HepG2 (cell line): ENCODE data around the gene PTPRD. TPM values are rescaled to one million over a fixed set of nuclear protein-coding genes. Genes with fewer than 3 reads are reported as not detected.

Experiments used
- ATAC-seq: fragments of 200-7000 bp; cut with Tn5 transposase; 3 replicates; pipeline ENCODE4 v1.9.1; 2020; ENCODE audit warnings: mild to moderate bottlenecking, moderate library complexity
- BruUV-seq: library from RNA; stranded (reverse); fragments of 400-500 nt; replicated peaks from 2 replicates; lab custom pipeline; 2021; lab: Mats Ljungman, UMichigan
- CTCF ChIA-PET: fragments of 300-600 bp; formaldehyde crosslinking; extraction: SDS; loops from one replicate; lab custom pipeline; 2021; ENCODE audit warnings: low total read pairs, inconsistent platforms, low intra/inter-chr PET ratio; lab: Yijun Ruan, JAX
- POLR2A ChIA-PET: fragments of 350-600 bp; sonication (Branson Sonifier 250); formaldehyde crosslinking; loops from one replicate; lab custom pipeline; 2020; ENCODE audit warnings: antibody characterized with exemption, inconsistent platforms; lab: Yijun Ruan, JAX
- DNase-seq: peaks from one replicate; pipeline ENCODE4 v3.0.0-alpha.2; 2015; ENCODE audit warnings: low spot score
- FAIRE-seq: peaks from 3 replicates; lab custom pipeline; 2011; peaks lifted over from hg19 to GRCh38; lab: Jason Lieb, UNC
- H2AFZ ChIP-seq: one replicate; pipeline ENCODE4 v1.6.1; 2011; ENCODE audit warnings: low read length, inconsistent platforms
- H3K27ac ChIP-seq: fragments of 300-600 bp; 3 replicates; pipeline ENCODE4 v1.8.0; 2011; ENCODE audit warnings: mixed run types, mild to moderate bottlenecking, mixed read lengths, low read length, inconsistent platforms; ENCODE audit not compliant: insufficient read depth; ENCODE audit errors: extremely low read length
- H3K27me3 ChIP-seq, 2 experiments: fragments of 200-600 bp in 1 of 2; 2 replicates in 1 of 2; 3 replicates in 1 of 2; pipeline versions ENCODE4 v1.6.0 to v1.8.0; 2011; ENCODE audit warnings: low read length in 2 of 2, mild to moderate bottlenecking in 2 of 2, moderate library complexity in 2 of 2, inconsistent platforms in 1 of 2; ENCODE audit not compliant: insufficient read depth in 2 of 2, control insufficient read depth in 1 of 2
- H3K36me3 ChIP-seq, 2 experiments: fragments of 200-600 bp in 1 of 2; replicated peaks in 1 of 2; 2 replicates in 1 of 2; 3 replicates in 1 of 2; pipeline versions ENCODE4 v1.5.1 to v1.8.0; 2011; ENCODE audit warnings: low read length in 2 of 2, inconsistent platforms in 1 of 2; ENCODE audit not compliant: insufficient read depth in 2 of 2, control insufficient read depth in 1 of 2
- H3K4me1 ChIP-seq: 2 replicates; pipeline ENCODE4 v1.5.1; 2012; ENCODE audit warnings: low read length, inconsistent platforms; ENCODE audit not compliant: insufficient read depth
- H3K4me2 ChIP-seq: 2 replicates; pipeline ENCODE4 v1.6.0; 2011; ENCODE audit warnings: low read depth, low read length, inconsistent platforms
- H3K4me3 ChIP-seq, 3 experiments: fragments of 200-600 bp in 1 of 3; sonication (generic), shearing (Covaris generic) in 1 of 3; replicated peaks in 1 of 3; 2 replicates each; pipeline ENCODE4 v1.5.1; 2011 to 2016; ENCODE audit warnings: low read length in 3 of 3, inconsistent platforms in 2 of 3, low read depth in 2 of 3, mild to moderate bottlenecking in 2 of 3, control low read depth in 1 of 3, mixed read lengths in 1 of 3; ENCODE audit not compliant: insufficient read depth in 1 of 3
- H3K79me2 ChIP-seq: one replicate; pipeline ENCODE4 v1.6.1; 2011; ENCODE audit warnings: low read length, inconsistent platforms; ENCODE audit not compliant: insufficient read depth
- H3K9ac ChIP-seq: 2 replicates; pipeline ENCODE4 v1.6.0; 2011; ENCODE audit warnings: mild to moderate bottlenecking, low read depth, low read length, inconsistent platforms; ENCODE audit not compliant: insufficient read depth
- H3K9me3 ChIP-seq: 2 replicates; pipeline ENCODE4 v1.5.1; 2012; ENCODE audit warnings: mild to moderate bottlenecking, low read length
- H4K20me1 ChIP-seq: 2 replicates; pipeline ENCODE4 v1.6.0; 2011; ENCODE audit warnings: inconsistent platforms, mild to moderate bottlenecking, low read length, moderate library complexity; ENCODE audit not compliant: insufficient read depth
- AHR ChIP-seq: IDR thresholded peaks from 2 replicates; pipeline ENCODE4 v1.6.1; 2018; ENCODE audit warnings: missing genetic modification reagents, missing compliant biosample characterization
- ATRX ChIP-seq: sonication (generic); formaldehyde crosslinking; IDR thresholded peaks from 2 replicates; pipeline ENCODE4 v1.4.0; 2020; ENCODE audit warnings: missing genetic modification reagents, borderline replicate concordance
- EEA1 ChIP-seq: sonication (generic); formaldehyde crosslinking; IDR thresholded peaks from 2 replicates; pipeline ENCODE4 v1.5.1; 2020; ENCODE audit warnings: mild to moderate bottlenecking, missing genetic modification reagents, borderline replicate concordance
- KDM2A ChIP-seq: sonication (generic); formaldehyde crosslinking; IDR thresholded peaks from 2 replicates; pipeline ENCODE4 v1.4.0; 2020; ENCODE audit warnings: low read depth, missing genetic modification reagents, borderline replicate concordance
- MIER2 ChIP-seq: IDR thresholded peaks from 2 replicates; pipeline ENCODE4 v1.6.1; 2016; ENCODE audit warnings: missing biosample characterization, missing genetic modification reagents
- NFKB2 ChIP-seq: sonication (generic); formaldehyde crosslinking; IDR thresholded peaks from 2 replicates; pipeline ENCODE4 v1.4.0; 2020; ENCODE audit warnings: missing genetic modification reagents, borderline replicate concordance
- PAX8 ChIP-seq: sonication (generic); formaldehyde crosslinking; IDR thresholded peaks from 2 replicates; pipeline ENCODE4 v1.8.0; 2022; ENCODE audit warnings: mild to moderate bottlenecking, missing genetic modification reagents, borderline replicate concordance
- RFXANK ChIP-seq: IDR thresholded peaks from 2 replicates; pipeline ENCODE4 v1.6.1; 2016
- SP1 ChIP-seq, 2 experiments: fragments of 450-650 bp in 1 of 2; sonication (generic) in 1 of 2; formaldehyde crosslinking in 1 of 2; IDR thresholded peaks; 2 replicates each; pipeline versions ENCODE4 v1.4.0 to v1.6.1; 2016 to 2020; ENCODE audit warnings: missing genetic modification reagents in 1 of 2
- ZNF317 ChIP-seq: sonication (generic); formaldehyde crosslinking; IDR thresholded peaks from 2 replicates; pipeline ENCODE4 v1.5.0; 2020; ENCODE audit warnings: mild to moderate bottlenecking, missing genetic modification reagents
- ZNF569 ChIP-seq: sonication (generic); formaldehyde crosslinking; IDR thresholded peaks from 2 replicates; pipeline ENCODE4 v1.5.0; 2020; ENCODE audit warnings: mild to moderate bottlenecking, missing genetic modification reagents, moderate library complexity, borderline replicate concordance
- ZNF652 ChIP-seq: IDR thresholded peaks from 2 replicates; pipeline ENCODE4 v1.6.1; 2016; ENCODE audit warnings: low read depth, borderline replicate concordance
- WGBS: methylation state at CpG from one replicate; pipeline ENCODE4 v1.1.6; 2017; ENCODE audit warnings: low lambda C conversion rate; 5-methylcytosine and 5-hydroxymethylcytosine counted together
- in situ Hi-C: cut with HindIII; loops from 2 replicates; pipeline ENCODE4 v1.10.0; 2017; ENCODE audit warnings: low pct_unique_long_range_greater_than_20kb; ENCODE audit not compliant: extremely low pct_ligation_motif_present
- intact Hi-C: fragments of 100-400 bp; cut with micrococcal nuclease; formaldehyde crosslinking; loops from one replicate; pipeline ENCODE4 v1.10.0; 2022; ENCODE audit not compliant: unreplicated experiment
- polyA plus RNA-seq, 8 experiments: library from polyadenylated mRNA; depleted of rRNA in 3 of 8; stranded (reverse) in 7 of 8; unstranded in 1 of 8; fragments of >200 nt; fragmentation: Illumina TruSeq in 4 of 8; extraction: Trizol in 4 of 8; gene quantifications; 2 replicates each; pipeline versions ENCODE4 v1.2.1 to v1.2.3, GENCODE V29; 2011 to 2016; ENCODE audit warnings: low read depth in 4 of 8, missing spikeins in 1 of 8, mixed read lengths in 1 of 8; ENCODE audit not compliant: insufficient read depth in 1 of 8
- total RNA-seq, 5 experiments: library from RNA; depleted of rRNA; stranded (reverse); fragments of >200 nt; fragmentation: Illumina TruSeq; extraction: Trizol; gene quantifications; 2 replicates each; pipeline ENCODE4 v1.2.3, GENCODE V29; 2016; ENCODE audit warnings: low read depth in 1 of 5
- TF ChIP-seq, protein P1 (sequence below): sonication (generic); formaldehyde crosslinking; IDR thresholded peaks from 2 replicates; pipeline ENCODE4 v1.8.1; 2022; ENCODE audit warnings: low read depth, mild to moderate bottlenecking, missing genetic modification reagents

PTPRD gene
- total and polyA plus RNA-seq, 2 of the 13 experiments (the other 11 are each of a cell fraction or from before 2014, with no cell fraction given) = 0.05 TPM; not detected in 1

DNA sequence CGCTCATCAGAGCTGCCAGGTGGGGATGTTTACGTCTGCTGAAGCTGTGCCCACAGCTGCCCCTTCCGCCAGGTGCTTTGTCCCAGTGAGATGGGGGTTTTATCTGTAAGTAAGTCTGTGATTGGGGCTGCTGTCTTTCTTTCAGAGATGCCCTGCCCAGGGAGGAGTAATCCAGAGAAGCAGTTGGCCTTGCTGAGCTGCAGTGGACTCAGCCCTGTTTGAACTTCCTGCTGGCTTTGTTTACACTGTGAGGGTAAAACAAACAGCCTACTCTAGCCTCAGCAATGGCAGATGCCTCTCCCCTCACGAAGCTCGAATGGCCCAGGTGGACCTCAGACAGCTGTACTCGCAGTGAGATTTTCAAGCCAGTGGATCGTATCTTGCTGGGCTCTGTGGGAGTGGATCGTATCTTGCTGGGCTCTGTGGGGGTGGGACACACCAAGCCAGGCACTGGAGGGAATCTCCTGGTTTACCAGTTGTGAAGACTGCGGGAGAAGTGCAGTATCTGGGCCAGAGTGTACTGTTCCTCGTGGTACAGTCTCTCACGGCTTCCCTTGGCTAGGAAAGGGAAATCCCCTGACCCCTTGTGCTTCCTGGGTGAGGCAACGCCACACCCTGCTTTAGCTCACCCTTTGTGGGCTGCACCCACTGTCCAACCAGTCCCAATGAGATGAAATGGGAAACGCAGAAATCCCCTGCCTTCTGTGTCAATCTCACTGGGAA is 2283.1 kb downstream of the PTPRD start (continued):
- TF ChIP-seq, protein P1, sequence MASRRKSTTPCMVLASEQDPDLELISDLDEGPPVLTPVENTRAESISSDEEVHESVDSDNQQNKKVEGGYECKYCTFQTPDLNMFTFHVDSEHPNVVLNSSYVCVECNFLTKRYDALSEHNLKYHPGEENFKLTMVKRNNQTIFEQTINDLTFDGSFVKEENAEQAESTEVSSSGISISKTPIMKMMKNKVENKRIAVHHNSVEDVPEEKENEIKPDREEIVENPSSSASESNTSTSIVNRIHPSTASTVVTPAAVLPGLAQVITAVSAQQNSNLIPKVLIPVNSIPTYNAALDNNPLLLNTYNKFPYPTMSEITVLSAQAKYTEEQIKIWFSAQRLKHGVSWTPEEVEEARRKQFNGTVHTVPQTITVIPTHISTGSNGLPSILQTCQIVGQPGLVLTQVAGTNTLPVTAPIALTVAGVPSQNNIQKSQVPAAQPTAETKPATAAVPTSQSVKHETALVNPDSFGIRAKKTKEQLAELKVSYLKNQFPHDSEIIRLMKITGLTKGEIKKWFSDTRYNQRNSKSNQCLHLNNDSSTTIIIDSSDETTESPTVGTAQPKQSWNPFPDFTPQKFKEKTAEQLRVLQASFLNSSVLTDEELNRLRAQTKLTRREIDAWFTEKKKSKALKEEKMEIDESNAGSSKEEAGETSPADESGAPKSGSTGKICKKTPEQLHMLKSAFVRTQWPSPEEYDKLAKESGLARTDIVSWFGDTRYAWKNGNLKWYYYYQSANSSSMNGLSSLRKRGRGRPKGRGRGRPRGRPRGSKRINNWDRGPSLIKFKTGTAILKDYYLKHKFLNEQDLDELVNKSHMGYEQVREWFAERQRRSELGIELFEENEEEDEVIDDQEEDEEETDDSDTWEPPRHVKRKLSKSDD (CRISPR knock-in tag) = no peak
- TF ChIP-seq ZNF569 (CRISPR knock-in tag) (no peak), ZNF652 (CRISPR knock-in tag) (no peak), EEA1 (CRISPR knock-in tag) (no peak)
- TF ChIP-seq, all 625 proteins: peak for 13

DNA sequence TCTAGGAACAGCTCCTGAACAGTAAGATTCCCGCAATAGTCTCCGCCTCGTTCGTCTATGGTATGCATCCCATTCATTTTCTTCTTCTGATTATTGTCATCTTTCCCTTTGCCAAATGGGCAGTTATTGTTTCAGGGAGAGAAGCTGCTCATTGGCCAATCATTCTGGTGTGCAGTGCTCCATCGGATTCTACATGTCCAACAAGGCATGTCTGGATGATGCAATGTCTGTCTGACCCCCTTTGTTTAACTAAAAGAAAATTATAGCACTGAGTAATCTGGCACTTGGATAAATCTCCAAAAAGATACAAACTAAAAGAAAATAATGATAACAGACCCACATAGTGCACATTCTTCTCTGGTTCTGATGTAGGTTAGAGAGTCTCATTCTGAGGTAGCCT is 2297.6 kb downstream of the PTPRD start:
- POLR2A ChIA-PET = no interaction called here
- Histone ChIP-seq H3K27ac (no peak overlapping the region), H3K79me2 (no peaks in the 10 kb centered on the region), H3K4me3 (no peak overlapping the region), H3K9ac (no peak overlapping the region), H3K27me3 (no peaks in the 10 kb centered on the region), H2AFZ (no peak overlapping the region), H4K20me1 (no peaks in the 10 kb centered on the region), H3K9me3 (peaks cover 81% of the 10 kb centered on the region), H3K36me3 (no peaks in the 10 kb centered on the region), H3K4me2 (no peak overlapping the region), H3K4me1 (no peaks in the 10 kb centered on the region)
- DNase-seq = no peak
- BruUV-seq = no TSS peak
- no peak for TF ChIP-seq RFXANK (CRISPR knock-in tag)
- no peak for TF ChIP-seq ATRX (CRISPR knock-in tag)
- TF ChIP-seq MIER2 (CRISPR knock-in tag) = no peak
- no peak for TF ChIP-seq KDM2A
- no peak for TF ChIP-seq PAX8 (CRISPR knock-in tag)
- TF ChIP-seq ZNF317 (CRISPR knock-in tag) = no peak
- no peak for TF ChIP-seq SP1 (IDR thresholded peaks at IDR 0.05)
- TF ChIP-seq SP1 (CRISPR knock-in tag; IDR thresholded peaks at IDR 0.05) = no peak
- TF ChIP-seq AHR (CRISPR knock-in tag) = no peak
- TF ChIP-seq NFKB2 (CRISPR knock-in tag) = no peak
- CTCF ChIA-PET = no interaction called here
- 32% methylated on average over 5 of the region's 5 CpGs for WGBS
- no peak for FAIRE-seq
- ATAC-seq = no peak
- in situ Hi-C loops (no loop called here), intact Hi-C loops (no loop called here)
